GM08714 (cell line): ENCODE results near the gene FKBP5.

Experiments
- H3K4me3 ChIP-seq: fragments of 200-500 bp; sonication (Bioruptor generic); 2 replicates; pipeline ENCODE4 v1.5.1; 2014; ENCODE audit warnings: mild to moderate bottlenecking, low read length, inconsistent platforms
- ZNF274 ChIP-seq: IDR thresholded peaks from 2 replicates; pipeline ENCODE4 v1.6.1; 2012; ENCODE audit warnings: mild to moderate bottlenecking, low read depth, low read length

Gene FKBP5

DNA sequence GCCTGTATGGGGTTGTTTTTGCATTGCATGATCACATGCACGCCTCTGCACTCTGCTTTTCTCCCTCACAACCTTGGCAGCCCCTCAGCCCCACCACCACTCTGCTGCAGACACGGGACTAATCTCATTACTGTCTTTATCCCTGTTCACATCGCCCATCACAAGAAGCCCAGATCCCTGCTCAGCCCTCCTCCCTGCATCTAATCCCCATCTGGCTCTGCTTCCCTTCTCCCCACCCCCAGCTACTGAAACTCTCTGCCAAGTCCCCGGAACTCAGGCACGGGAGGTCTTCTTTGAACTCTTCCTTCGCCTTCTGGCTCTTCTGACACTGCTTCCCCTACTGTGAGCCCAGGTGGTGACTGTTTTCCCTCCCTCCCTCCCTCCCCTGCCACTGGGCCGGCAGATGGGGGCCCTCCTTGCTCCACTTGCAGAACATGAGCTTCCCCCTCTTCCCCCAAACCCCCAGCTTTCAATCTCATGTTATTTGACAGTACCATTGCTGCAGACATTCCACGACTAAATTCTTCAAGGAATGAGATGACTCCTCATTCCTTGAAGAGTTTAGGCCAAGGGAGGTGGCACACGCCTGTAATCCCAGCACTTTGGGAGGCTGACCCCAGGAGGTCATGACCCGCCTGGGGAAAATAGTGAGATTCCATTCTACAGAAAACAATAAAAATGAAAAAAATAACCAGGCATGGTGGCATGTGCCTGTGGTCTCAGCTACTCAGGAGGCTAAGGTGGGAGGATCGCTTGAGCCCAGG is 154.1 kb downstream of the FKBP5 start:
- TF ChIP-seq ZNF274: no peak
- no peak overlapping the region for H3K4me3 ChIP-seq

- no peak overlapping the region for H3K4me3 ChIP-seq
- TF ChIP-seq ZNF274: no peak
These were observed 154.7 kb downstream of the FKBP5 start for GRCh38 chr6:35533981-35534380.

DNA sequence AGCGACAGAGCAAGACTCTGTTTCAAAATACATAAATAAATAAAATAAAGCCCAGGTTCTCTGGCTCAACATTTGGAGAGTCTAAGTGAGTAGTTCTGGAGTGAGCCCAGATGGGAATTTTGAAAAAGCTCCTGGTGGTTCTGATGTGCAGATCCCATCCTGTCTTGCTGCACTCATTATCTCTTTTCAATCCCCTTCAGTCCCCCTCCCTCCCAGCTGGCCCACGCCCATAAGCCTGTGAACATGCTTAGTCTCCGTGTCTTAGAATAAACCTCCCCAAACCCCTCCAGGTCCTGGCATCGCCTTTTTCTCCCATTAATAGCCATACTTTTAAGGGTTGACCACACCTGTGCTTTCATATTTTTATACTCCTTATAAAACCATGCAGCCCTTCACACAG is 156.6 kb downstream of the FKBP5 start:
- no peak overlapping the region for H3K4me3 ChIP-seq
- TF ChIP-seq ZNF274: no peak

- TF ChIP-seq ZNF274: no peak
- no peak overlapping the region for H3K4me3 ChIP-seq
These were observed 164.2 kb downstream of the FKBP5 start for GRCh38 chr6:35524380-35525020.
